AG10803 (cell line): ENCODE results near the gene SUB1.
"Not testable (repeated sequence)": the region's sequence is repeated elsewhere in the genome, so short reads cannot be mapped to it uniquely, and the experiment has no call there.

Source experiments
- DNase-seq: peaks from one replicate; pipeline ENCODE4 v3.0.0; 2010; ENCODE audit warnings: low read depth
- H3K4me3 ChIP-seq: 2 replicates; pipeline ENCODE4 v1.5.1; 2011; ENCODE audit warnings: mild to moderate bottlenecking, low read length, control low read depth
- TF ChIP-seq, protein P1 (sequence below): conservative IDR thresholded peaks from 2 replicates; pipeline ENCODE4 v1.5.1; 2011; ENCODE audit warnings: mild to moderate bottlenecking, low read length, control low read depth, inconsistent platforms

Gene SUB1

GRCh38 chr5:32585446-32586275, at the start of gene SUB1:
Gene SUB1, plus strand, starts transcription at chr5:32585557. Its CDS starts 2,956 bp downstream, at chr5:32588513.
- peak within 1 kb of the TSS; percentile 92 for H3K4me3 ChIP-seq
- TF ChIP-seq, protein P1, sequence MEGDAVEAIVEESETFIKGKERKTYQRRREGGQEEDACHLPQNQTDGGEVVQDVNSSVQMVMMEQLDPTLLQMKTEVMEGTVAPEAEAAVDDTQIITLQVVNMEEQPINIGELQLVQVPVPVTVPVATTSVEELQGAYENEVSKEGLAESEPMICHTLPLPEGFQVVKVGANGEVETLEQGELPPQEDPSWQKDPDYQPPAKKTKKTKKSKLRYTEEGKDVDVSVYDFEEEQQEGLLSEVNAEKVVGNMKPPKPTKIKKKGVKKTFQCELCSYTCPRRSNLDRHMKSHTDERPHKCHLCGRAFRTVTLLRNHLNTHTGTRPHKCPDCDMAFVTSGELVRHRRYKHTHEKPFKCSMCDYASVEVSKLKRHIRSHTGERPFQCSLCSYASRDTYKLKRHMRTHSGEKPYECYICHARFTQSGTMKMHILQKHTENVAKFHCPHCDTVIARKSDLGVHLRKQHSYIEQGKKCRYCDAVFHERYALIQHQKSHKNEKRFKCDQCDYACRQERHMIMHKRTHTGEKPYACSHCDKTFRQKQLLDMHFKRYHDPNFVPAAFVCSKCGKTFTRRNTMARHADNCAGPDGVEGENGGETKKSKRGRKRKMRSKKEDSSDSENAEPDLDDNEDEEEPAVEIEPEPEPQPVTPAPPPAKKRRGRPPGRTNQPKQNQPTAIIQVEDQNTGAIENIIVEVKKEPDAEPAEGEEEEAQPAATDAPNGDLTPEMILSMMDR = no peak
- peak; percentile 89 for DNase-seq

GRCh38 chr5:32536246-32536645, 49.1 kb upstream of the SUB1 start:
- no peak overlapping the region for H3K4me3 ChIP-seq
- DNase-seq = no peak
- TF ChIP-seq, protein P1 = no peak

GRCh38 chr5:32537437-32538029, 47.8 kb upstream of the SUB1 start:
- peak; percentile 74 for DNase-seq

DNA sequence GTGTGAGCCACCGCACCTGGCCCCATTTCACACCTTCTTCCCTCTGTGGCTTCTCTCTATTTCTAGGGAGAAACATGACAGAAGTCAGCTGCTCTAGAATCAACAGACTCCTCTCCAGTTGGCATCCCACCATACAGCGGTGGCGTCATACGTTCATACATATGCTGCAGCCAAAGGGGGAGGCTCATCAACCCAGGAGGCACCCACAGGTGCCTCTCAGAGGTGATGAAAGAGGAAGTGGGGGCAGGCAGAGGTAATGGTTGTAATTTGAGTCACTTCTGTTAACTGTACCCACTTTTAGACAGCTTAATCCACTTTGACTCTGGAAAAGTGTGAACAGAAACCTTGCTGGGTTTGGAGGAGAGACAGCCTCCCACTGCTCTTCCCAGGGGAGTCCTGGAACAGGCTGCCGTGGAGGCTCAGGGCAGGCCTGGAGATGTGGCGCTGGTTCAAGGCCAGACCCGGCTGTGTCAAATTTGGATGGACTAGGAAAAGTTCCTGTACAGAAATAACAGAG, 47.3 kb upstream of the SUB1 start:
- DNase-seq = no peak
- TF ChIP-seq, protein P1 = no peak
- H3K4me3 ChIP-seq = no peak overlapping the region

More at GRCh38 chr5:32537437-32538029, 47.8 kb upstream of the SUB1 start:
- not testable (repeated sequence) for H3K4me3 ChIP-seq

- TF ChIP-seq, protein P1 = no peak
- H3K4me3 ChIP-seq = no peak overlapping the region
- no peak for DNase-seq
Measured at GRCh38 chr5:32539981-32540845, 45.1 kb upstream of the SUB1 start.

DNA sequence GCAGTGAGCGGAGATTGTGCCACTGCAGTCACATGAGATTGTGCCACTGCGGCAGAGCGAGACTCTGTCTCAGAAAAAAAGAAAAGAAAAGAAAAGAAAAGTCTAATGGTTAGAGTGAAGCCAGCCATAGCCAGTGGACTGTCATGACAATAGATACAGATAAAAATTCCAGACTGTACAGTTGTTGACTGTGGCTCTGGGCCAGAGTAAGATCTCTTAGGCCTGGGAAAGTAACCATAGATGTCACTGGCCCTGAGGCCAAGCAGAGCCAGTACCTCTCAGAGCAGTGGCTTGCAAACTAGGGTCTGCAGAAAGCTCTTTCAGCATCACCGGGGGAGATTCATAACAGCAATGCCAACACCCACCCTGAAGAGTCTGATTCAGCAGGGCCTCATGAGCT, 44.1 kb upstream of the SUB1 start:
- TF ChIP-seq, protein P1 = no peak
- no peak overlapping the region for H3K4me3 ChIP-seq
- no peak for DNase-seq
